Inflammatory macrophage treated with lipopolysaccharide for 1 hour (primary cell): ENCODE measurements around the gene ERCC4.
A peak's percentile ranks its signal among the peaks of the same experiment; 100 is the strongest.
"Not testable (repeated sequence)": the region's sequence is repeated elsewhere in the genome, so short reads cannot be mapped to it uniquely, and the experiment has no call there.

Experiments
- DNase-seq, 2 donors: peaks; one replicate each; pipeline ENCODE4 v3.0.0-alpha.2; 2020 to 2022

ERCC4 gene

DNA sequence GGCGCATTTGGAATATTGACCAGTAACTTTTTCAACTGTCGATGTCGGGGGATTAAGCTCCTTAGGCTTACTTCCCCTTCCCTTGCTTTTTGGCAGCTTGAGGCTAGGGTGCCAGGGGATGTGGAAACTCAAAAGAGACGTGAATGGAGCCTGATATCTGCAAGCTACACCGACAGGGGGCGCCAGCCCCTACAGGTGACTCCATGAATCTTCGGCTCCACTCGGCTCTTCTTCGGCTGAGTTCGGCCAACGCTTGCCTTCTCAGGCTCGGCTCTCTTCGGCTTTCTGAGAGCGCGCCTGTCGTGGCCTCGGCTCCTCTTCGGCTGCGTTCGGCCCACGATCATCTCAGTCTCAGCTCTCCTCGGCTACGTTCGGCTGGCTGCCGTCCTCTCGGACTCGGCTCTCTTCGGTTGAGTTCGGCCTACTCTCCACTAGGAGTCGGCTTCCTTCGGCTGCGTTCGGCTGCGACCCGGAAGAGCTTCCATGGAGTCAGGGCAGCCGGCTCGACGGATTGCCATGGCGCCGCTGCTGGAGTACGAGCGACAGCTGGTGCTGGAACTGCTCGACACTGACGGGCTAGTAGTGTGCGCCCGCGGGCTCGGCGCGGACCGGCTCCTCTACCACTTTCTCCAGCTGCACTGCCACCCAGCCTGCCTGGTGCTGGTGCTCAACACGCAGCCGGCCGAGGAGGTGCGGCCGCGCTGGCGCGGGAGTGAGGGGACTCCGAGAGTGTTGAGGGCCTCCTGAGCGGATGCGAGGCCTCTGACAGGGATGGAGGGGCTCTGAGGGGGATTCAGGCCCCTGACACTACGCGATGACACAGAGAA is at the start of gene ERCC4:
TSS of gene ERCC4 (plus strand) at position 472 of the 827 bp plus-strand sequence. CDS start at position 484, 12 bp downstream.
- DNase-seq: peak; percentile 99 to 100

DNA sequence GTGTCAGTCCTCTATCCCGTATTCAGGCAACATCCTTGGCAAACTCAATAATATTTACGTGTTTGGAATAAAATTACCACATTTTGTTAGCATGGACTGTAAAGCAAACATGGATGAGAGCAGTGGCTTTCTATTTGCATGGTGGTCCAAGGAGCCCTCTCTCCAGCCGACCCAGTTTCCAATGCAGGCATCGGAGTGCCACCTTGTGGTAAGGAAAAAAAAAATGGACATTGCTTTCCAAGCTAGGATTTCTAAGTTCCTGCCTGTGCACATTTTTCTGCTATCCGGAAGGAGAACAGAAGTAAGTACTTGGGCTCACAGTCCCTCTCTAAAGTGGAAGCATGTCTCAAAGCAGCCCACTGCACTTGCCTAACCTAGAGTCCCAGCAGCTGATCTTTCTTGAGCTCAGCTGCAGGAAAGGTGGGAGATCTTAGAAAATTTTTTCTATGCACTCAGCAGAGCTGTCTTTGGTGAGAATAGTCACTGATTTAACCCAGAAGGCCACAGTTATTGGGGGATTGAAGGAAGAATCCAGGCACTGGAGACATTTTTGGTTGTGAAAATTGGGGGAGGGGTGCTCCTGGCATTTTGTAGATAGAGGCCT is 46.0 kb upstream of the ERCC4 start:
- no peak for DNase-seq

DNA sequence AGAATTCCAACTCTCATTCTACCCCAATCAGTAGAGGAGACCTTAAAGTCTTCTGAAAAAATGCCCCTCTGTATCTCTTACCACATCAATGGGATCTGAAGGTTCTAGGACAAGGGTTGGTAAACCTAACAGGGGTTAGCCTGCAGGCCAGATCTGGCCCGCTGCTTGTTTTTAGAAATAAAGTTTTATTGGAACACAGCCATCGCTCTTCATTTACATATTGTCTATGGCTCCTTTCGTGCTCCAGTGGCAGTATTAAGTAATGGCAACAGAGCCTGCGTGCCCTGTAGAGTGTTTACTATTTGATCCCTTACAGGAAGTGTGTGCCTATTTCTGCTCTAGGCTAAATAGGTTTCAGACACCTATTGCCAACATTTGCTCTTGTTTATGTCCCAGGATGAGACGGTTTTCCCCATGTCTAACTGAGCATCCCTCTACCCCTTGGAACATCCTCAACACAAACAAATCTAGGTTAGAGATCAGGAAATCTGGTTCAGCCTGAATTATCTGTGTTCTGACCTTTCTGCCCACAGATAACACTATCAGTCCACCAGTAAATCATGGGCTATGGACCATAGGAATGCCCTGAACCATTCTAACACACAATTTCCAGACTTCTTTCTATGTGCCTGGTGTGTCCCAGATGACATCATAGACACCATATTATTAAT is 44.2 kb upstream of the ERCC4 start:
- no peak for DNase-seq

DNA sequence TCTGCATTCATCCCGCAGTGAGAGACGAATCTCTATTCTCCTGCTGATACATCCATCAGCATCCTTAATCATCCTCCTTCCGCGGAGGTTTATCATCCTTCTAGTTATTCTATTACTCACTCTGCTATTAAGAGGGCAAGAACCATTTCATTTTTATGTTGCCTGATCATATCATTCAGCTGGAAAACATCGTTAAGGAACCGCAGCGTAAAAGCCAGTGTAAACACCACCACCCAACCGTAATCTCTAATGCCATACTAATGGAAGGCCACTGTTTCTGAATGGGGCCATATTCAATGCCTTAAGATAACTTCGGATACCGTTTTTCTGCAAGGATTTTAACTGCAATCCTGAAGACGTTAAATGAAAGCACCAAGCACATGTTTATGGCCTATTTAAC is 36.7 kb upstream of the ERCC4 start:
- DNase-seq: no peak

DNA sequence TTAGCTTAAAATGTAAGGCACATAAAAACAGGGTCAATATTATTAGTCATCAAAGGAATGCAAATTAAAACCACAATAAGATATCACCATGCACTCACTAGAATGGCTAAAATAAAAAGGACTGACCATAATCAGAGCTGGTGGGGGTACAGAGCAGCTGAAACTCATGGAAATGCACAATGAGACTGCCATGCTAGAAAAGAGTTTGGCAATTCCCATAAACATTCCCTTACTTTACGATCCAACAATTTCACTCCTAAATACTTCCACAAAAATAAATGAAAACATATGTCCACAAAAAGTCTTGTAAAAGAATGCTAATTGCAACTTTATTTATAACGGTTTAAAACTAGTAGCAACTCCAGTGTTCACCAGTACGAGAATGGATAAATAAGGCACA is 36.1 kb upstream of the ERCC4 start:
- no peak for DNase-seq

DNA sequence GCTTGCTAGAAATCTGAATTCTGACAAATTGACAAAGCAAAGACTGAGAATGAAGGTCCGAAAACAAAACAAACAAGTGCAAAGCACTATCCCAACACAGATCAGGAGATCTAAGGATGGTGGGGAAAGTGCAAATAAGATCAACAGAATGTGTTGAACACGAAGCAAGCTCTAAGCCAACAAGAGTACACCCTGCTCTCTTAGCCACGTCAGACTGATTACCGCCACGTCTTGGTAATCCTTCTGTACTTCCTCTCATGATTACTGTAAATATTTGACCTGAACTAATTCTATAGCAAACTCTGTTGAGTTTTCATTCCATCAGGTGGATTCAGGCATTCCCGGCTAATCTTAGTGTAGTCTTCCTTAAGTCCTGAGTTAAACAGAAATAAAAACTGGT is 34.3 kb upstream of the ERCC4 start:
- DNase-seq: no peak

DNA sequence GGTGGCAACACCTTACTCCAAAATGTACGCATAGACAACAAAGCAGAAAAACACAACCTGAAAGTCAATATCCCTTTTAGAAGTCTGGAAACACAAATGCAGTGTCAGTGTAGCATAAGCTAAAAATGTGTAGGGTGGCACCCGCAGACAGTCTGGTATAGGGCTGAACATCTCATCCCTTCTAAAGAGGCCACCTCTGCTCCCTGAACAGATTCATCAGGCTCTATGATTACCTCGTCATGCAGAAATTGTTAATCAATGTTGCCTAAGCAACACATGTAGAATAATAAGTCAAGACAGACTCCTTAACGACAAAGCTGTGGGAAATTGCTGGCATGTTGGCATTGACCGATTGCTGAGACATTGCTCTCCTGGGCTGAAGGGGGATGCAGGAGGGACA is 33.3 kb upstream of the ERCC4 start:
- DNase-seq: no peak

DNA sequence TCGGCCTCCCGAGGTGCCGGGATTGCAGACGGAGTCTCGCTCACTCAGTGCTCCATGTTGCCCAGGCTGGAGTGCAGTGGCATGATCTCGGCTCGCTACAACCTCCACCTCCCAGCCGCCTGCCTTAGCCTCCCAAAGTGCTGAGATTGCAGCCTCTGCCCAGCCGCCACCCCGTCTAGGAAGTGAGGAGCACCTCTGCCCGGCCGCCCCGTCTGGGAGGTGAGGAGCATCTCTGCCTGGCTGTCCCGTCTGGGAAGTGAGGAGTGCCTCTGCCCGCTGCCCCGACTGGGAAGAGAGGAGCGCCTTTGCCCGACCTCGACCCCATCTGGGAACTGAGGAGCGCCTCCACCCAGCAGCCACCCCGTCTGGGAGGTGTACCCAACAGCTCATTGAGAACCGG is 30.6 kb upstream of the ERCC4 start:
- DNase-seq: not testable (repeated sequence)

DNA sequence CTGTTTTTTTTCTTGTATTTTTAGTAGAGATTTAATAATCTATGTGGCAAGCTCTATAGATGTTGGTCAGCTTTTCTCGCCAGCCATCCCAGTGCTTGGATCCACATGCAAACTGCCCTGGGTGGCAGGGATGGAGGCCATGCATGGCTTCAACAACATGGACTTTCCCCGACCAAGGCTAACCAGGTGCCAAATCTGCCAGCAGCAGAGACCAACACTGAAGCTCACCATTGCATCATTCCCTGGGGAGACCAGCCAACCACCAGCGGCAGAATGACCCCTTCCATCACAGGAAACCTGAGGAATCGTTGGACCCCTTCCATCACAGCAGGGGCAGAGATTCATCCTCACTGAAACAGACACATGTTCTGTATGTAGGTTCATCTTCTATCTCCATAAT is 27.7 kb upstream of the ERCC4 start:
- DNase-seq: no peak

DNA sequence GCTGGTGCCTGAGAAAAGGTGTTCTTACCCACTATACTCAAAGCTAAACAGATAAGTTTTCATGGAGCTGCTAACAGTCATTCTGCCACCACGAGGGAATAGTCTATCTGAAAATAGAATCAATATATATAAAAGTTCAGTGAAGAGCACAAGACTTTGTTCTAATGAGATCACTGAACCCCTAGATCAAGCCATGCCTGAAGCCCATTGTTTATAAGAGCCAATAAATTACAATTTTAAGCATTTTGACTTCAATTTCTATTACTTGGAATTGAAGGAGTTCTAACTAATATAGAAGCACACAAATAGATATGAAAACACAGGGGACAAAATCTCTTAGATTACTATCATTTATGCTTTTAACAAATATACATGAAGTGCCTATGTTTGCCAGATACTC is 24.4 kb upstream of the ERCC4 start:
- no peak for DNase-seq

DNA sequence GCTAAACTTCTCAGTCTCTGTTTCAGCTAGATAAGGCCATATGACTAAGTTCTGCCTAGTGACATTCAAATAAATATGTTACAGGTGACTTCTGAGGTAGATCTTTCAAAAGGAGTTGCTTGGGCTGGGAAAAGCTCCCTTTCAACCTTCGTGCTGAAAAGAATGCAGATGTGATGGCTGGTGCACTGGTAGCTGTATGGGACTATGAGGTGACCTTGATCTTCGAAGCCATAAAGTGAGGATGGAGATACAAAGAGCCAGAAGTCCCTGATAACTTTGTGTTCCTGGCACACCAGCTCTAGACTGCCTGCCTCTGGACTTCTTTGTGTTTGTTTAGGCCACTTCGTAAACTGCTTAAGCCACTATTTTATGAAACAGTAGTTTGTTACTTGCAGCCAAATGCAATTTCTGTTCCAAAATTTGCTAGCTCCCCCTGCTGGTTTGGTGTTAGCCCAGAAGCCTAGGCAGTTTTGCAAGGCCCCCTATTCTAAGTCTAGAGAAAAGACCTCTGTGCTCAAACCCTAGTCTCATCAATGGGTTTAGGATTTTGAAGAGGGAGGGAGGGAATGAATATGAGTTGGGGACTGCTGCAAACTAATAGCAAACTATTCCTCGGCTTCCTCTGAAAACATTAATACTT is 23.3 kb upstream of the ERCC4 start:
- DNase-seq: no peak

DNA sequence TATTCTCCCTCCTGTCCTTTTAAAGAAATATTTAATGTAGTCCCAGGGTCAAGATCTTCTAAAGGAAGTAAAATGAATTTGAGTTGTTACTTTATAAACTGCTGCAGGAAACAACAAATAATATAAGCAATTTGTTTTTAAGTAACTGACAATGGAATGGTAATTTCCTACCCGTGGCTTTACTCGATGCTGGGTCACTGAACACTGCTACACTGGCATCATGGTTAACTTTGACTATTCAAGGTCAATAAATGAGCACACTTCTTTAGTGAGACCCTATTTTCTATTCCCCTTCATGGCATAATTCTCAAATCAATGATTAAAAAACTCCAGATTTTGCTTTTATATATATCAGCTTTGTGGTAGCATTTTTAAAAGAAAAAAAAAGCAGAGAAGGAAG is 22.1 kb upstream of the ERCC4 start:
- no peak for DNase-seq

DNA sequence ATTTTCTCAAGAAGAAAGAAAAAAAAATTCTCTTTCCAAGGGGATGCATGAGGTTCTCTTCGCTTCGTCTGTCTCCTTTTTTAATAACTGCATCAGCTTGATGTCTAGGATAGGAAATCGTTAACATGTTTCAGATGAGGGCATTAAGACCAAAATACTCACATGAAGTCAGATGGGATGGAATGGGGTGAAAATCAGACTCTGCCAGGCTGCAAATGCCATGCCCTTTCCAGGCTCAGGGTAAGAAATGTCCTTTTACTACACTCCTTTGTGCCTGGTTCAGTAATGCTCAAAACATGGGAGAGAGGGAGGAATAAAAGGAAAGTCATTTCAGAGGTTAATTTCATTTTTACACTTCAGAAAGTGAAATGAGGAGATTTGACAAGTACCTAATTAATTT is 21.7 kb upstream of the ERCC4 start:
- no peak for DNase-seq

DNA sequence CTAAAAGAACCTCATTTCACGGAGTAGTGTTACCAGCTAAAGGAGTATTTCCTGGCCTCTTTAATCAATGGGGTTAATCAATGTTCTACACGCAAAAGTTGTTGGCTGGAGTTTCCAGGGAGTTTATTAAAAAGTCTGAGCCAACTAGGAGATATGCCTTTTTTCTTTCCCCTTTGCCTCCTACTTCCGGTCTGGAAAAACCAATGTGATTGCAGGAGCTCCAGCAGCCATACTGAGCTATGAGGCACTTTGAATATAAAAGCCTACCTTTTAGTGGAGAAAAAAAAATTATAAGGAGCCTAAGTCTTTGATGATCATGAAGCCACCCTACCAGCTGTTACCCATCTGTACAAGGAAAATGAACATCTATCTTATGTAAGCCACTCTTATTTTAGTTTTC is 17.9 kb upstream of the ERCC4 start:
- no peak for DNase-seq

DNA sequence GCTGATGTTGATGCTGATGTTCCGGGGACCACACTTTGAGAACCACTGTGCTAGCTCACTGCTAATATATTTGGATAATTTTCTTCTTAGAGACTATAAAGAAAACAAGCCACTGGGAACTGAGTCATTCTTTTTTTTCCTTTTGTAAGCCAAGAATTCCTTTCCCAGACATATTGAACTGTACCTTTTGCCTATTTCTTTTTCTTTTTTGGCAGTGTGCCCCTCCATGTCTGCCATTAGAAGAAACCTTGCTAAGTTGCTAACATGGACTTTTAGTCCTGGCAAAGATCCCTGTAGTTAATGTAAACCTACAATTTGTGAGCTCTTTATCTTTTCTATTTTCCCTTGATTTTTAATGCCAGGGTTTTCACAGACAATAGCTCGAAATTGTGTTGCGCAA is 17.3 kb upstream of the ERCC4 start:
- DNase-seq: no peak

DNA sequence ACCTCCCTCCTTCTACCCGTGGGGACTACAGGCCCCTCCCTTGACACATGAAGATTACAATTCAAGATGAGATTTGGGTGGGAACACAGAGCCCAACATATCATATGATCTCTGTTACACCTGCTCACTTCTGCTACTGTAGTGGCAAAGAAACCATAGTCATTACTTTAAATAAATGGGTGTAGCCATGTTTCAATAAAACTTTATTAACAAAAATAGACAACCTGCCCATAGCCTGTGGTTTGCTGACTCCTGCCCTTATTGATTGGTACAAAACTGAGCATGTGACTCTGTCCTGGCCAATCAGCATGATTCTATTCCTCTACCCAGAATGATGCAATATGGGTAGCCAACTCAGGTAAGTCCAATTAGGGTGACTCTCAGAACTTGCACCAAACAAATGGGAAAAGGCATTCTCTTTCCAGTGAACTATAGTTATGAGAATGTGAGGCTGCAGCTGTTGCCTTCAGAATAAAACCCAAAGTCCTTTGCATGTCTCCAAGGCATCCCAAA is 15.7 kb upstream of the ERCC4 start:
- DNase-seq: no peak

DNA sequence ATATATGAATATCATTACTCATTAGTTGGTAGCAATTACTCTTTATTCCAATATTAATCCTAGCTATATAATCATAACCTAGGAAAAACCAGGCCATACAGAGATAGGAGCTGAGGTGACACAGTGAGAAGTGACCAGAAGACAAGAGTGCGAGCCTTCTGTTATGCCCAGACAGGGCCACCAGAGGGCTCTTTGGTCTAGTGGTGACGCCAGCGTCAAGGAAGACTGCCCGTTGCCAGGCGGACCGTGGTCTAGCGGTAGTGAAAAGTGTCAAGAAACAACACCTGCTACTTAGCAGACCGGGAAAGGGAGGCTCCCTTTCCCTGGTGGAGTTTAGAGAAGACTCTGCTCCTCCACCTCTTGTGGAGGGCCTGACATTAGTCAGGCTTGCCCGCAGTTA is 15.1 kb upstream of the ERCC4 start:
- DNase-seq: peak; percentile 15 to 30

DNA sequence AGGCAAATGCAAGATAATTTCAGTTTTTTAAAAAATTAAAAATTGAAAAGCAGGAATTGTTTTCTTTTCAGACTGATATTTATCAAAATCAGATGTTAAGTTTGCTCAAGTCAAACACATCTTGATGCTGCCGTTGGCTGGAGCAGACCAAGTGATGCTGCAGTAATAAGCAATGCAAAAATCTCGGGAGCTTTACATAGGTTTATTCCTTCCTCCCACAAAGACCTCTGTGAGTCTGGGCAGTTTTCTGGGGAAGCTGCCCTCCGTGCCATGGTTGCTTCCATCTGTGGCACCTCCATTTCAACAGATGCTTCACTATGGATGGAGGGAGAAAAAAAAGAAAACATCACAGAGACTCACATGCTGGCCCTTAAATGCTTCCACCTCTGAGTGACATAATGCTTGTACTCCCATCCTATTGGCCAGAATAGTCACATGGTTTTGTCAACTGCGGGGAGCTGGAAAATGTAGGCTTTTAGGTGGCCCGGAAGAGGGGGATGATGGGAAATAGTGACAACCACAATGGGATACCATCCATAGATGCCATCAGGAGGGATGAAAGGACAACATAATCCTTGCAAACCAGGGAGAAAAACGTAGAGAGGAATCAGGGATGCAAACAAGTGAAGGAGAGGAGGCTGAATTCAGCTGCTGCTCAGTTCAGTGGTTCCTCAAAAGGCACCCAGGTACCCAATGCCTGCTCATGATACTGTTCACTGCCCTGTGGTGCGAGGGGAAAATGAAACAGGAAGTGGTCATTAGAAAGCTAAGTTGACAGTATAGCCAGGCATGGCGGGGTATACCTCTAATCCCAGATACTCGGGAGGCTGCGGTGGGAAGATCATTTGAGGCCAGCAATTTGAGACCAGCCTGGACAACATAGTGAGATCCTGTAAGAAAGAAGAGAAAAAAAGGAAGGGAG is 13.5 kb upstream of the ERCC4 start:
- peak in 1 of 2 donors; percentile 7 for DNase-seq

DNA sequence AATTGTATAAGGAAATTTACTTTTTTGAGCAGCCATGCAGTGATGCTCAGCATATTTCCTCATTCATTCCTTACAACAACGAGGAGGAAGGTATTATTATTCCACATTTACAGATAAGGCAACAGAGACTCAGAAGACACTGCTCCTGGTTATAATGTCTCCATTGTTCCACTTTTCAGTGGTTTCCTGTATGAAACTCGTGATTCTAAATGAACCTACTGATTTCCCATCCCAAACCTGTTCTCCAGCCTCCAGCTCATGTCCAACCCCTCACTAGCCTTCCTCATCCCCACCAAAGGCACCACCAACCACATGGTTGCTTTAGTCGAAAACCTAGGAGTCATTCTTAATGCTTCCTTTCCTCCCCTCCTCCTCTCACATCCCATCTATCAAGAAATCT is 12.5 kb upstream of the ERCC4 start:
- no peak for DNase-seq

DNA sequence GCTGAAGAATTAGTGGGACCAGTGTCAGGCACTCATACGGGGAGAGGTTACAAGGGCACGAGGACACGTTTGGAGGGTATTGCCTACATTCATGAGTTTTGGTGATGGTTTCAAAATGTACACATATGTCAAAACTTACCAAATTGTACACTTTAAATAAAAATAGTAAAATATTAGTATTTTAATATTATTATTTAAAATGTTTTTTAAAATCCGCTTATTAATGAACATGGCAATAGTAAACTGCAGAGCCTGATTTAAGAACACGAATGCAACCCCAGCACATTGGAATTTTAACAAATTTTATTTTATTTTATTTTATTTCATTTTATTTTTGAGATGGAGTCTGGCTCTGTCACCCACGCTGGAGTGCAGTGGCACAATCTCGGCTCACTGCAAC is 10.9 kb upstream of the ERCC4 start:
- DNase-seq: no peak

DNA sequence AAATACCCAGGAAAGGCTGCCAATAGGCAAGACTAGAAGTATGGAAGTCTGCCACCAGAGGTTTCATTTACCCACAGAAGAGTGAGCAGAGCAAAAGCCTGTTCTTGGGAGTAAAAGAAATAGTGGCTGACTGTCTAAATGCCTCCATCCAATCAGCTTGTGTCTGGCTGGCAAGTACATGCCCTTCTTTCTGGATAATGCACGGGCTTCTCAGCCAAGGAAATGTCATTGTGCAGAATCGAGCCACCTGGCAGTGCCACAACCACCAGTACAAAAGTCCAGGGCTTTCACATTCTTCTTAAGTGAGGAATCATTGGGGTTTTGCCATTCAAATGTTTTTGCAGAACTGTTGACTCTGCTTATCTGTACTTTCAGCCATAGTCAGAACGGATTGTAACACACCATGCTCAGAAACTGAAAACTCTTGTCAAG is 10.1 kb upstream of the ERCC4 start:
- DNase-seq: no peak

DNA sequence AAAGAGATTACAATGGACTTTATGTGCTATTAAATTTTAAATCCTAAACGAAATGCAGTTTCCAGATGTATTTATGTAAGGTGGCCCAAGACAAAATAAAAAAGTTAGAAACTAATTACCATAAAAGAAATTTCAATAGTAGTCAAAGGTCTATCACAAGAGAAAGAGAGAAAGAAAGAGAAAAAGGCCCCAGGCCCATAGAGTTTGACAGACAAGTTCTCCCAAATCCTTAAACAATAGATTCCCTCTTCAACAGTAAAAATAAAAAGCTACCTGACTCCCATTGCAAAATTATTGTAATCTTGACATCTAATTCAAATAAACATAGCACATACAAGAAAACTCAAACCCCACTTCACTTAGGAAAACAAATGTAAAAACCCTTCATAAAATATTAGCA is 8.6 kb upstream of the ERCC4 start:
- DNase-seq: no peak
